ENCODE measurements around the gene CEP295NL.

GRCh38 chr17:78913115-78913514 lies 10.1 kb upstream of the CEP295NL start:
- TF ChIP-seq CTCF (IDR thresholded peaks at IDR 0.05; ENCODE audit: insufficient read depth, low read depth, low read length), result no peak
- TF ChIP-seq EZH2 (IDR thresholded peaks at IDR 0.05; ENCODE audit: insufficient read depth, low read length), result no peak
